Stomach (tissue), 4 donors: ENCODE results near the gene GPR17.

Experiments
- CTCF ChIP-seq, 7 experiments: fragments of 450-650 bp in 4 of 7; fragments of 200-600 bp in 3 of 7; sonication (generic) in 3 of 7; IDR thresholded peaks; one replicate each; pipeline ENCODE4 v1.5.1; 2016 to 2019; ENCODE audit warnings: antibody characterized with exemption in 7 of 7, control low read depth in 2 of 7, mild to moderate bottlenecking in 1 of 7
- POLR2A ChIP-seq, 4 donors: fragments of 450-650 bp; IDR thresholded peaks; one replicate each; pipeline ENCODE4 v1.6.1; 2016; ENCODE audit warnings: antibody characterized with exemption in 4 of 4, control low read depth in 2 of 4, mild to moderate bottlenecking in 1 of 4, moderate library complexity in 1 of 4

- TF ChIP-seq POLR2A (IDR thresholded peaks at IDR 0.05) (no peak), CTCF (IDR thresholded peaks at IDR 0.05) (no peak)
Measured at GRCh38 chr2:127661072-127661649, 15.2 kb downstream of the GPR17 start.
